ENCODE measurements around the gene PRKCA. TPM values are rescaled to one million over a fixed set of nuclear protein-coding genes. Genes with fewer than 3 reads are reported as not detected.

Gene PRKCA
- total and polyA plus RNA-seq, 9 of the 15 experiments (the other 6 are each of a cell fraction or from before 2014, with no cell fraction given), result 3.2 to 33.0 (median 17.8) TPM

DNA sequence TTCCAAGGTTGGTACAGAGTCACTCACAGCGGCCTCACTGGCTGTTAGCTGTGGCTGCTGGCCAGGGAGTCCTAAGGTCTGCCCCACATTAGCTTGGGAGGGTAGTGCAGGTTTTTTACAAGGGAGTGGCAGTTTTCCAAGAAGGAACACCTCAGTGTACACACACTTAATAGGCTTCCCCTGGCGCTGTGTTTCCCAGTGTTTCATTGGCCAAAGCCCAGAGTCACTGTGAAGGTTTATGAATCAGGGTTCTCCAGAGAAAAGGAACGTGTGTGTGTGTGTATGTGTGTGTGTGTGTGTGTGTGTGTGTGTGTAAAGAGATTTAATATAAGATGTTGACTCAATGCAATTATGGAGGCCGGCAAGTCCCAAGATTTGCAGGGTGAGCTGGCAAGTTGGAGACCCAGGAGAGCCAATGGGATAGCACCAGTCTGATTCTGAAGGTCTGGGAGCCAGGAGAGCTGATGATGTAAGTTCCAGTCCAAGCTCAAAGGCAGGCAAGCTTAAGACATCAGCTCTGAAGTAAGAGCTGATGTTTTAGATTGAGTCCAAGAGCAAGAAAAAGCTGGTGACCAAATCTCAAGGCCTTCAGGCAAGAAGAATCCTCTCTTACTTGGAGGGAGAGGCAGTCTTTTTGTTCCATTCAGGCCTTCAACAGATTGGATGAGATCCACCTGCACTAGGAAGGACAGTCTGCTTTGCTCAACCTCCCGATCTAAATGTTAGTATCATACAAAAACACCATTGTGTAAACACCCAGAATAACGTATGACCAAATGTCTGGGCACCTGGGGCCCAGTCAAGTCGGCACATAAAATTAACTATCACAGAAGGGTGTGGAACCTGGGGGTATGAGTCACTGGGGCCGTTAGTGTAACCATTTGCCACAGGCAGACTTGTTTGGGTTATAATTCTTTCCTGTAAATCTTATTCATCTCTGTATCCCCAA lies 206.8 kb downstream of the PRKCA start (continued):
- TF ChIP-seq, protein P1, sequence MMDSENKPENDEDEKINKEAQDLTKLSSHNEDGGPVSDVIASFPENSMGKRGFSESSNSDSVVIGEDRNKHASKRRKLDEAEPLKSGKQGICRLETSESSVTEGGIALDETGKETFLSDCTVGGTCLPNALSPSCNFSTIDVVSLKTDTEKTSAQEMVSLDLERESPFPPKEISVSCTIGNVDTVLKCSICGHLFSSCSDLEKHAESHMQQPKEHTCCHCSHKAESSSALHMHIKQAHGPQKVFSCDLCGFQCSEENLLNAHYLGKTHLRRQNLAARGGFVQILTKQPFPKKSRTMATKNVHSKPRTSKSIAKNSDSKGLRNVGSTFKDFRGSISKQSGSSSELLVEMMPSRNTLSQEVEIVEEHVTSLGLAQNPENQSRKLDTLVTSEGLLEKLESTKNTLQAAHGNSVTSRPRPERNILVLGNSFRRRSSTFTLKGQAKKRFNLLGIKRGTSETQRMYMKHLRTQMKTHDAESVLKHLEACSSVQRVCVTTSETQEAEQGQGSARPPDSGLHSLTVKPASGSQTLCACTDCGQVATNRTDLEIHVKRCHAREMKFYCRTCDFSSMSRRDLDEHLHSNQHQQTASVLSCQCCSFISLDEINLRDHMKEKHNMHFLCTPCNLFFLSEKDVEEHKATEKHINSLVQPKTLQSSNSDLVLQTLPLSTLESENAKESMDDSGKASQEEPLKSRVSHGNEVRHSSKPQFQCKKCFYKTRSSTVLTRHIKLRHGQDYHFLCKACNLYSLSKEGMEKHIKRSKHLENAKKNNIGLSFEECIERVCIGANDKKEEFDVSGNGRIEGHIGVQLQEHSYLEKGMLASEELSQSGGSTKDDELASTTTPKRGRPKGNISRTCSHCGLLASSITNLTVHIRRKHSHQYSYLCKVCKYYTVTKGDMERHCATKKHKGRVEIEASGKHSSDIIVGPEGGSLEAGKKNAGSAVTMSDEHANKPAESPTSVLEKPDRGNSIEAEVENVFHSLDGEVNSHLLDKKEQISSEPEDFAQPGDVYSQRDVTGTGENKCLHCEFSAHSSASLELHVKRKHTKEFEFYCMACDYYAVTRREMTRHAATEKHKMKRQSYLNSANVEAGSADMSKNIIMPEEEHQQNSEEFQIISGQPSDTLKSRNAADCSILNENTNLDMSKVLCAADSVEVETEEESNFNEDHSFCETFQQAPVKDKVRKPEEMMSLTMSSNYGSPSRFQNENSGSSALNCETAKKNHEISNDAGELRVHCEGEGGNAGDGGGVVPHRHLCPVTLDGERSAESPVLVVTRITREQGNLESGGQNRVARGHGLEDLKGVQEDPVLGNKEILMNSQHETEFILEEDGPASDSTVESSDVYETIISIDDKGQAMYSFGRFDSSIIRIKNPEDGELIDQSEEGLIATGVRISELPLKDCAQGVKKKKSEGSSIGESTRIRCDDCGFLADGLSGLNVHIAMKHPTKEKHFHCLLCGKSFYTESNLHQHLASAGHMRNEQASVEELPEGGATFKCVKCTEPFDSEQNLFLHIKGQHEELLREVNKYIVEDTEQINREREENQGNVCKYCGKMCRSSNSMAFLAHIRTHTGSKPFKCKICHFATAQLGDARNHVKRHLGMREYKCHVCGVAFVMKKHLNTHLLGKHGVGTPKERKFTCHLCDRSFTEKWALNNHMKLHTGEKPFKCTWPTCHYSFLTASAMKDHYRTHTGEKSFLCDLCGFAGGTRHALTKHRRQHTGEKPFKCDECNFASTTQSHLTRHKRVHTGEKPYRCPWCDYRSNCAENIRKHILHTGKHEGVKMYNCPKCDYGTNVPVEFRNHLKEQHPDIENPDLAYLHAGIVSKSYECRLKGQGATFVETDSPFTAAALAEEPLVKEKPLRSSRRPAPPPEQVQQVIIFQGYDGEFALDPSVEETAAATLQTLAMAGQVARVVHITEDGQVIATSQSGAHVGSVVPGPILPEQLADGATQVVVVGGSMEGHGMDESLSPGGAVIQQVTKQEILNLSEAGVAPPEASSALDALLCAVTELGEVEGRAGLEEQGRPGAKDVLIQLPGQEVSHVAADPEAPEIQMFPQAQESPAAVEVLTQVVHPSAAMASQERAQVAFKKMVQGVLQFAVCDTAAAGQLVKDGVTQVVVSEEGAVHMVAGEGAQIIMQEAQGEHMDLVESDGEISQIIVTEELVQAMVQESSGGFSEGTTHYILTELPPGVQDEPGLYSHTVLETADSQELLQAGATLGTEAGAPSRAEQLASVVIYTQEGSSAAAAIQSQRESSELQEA (IDR thresholded peaks at IDR 0.05; ENCODE audit: low read depth), result peak; percentile 61; the same call in 1 of the 2 replicates
- TF ChIP-seq DPF2 (IDR thresholded peaks at IDR 0.05), result peak; percentile 24; the same call in 1 of the 2 replicates
- no peak for TF ChIP-seq SMARCB1 (IDR thresholded peaks at IDR 0.05; ENCODE audit: insufficient read length, low read depth)
- TF ChIP-seq, protein P2, sequence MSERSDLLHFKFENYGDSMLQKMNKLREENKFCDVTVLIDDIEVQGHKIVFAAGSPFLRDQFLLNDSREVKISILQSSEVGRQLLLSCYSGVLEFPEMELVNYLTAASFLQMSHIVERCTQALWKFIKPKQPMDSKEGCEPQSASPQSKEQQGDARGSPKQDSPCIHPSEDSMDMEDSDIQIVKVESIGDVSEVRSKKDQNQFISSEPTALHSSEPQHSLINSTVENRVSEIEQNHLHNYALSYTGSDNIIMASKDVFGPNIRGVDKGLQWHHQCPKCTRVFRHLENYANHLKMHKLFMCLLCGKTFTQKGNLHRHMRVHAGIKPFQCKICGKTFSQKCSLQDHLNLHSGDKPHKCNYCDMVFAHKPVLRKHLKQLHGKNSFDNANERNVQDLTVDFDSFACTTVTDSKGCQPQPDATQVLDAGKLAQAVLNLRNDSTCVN (CRISPR knock-in tag; IDR thresholded peaks at IDR 0.05), result no peak
- TF ChIP-seq, protein P3, sequence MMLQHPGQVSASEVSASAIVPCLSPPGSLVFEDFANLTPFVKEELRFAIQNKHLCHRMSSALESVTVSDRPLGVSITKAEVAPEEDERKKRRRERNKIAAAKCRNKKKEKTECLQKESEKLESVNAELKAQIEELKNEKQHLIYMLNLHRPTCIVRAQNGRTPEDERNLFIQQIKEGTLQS (IDR thresholded peaks at IDR 0.05), result peak; percentile 75
- TF ChIP-seq, protein P3 (CRISPR knock-in tag; conservative IDR thresholded peaks at IDR 0.05), result no peak
- TF ChIP-seq NFRKB (IDR thresholded peaks at IDR 0.05; ENCODE audit: low read depth), result peak; percentile 7; the same call in 1 of the 2 replicates
- TF ChIP-seq CBX5 (IDR thresholded peaks at IDR 0.05; ENCODE audit: borderline replicate concordance, low read depth), result no peak
- TF ChIP-seq, protein P4, sequence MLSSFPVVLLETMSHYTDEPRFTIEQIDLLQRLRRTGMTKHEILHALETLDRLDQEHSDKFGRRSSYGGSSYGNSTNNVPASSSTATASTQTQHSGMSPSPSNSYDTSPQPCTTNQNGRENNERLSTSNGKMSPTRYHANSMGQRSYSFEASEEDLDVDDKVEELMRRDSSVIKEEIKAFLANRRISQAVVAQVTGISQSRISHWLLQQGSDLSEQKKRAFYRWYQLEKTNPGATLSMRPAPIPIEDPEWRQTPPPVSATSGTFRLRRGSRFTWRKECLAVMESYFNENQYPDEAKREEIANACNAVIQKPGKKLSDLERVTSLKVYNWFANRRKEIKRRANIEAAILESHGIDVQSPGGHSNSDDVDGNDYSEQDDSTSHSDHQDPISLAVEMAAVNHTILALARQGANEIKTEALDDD (IDR thresholded peaks at IDR 0.05), result peak; percentile 74
- no peak for TF ChIP-seq ZNF3 (CRISPR knock-in tag; IDR thresholded peaks at IDR 0.05)
- peak; percentile 85 for TF ChIP-seq JUND (IDR thresholded peaks at IDR 0.05; ENCODE audit: borderline replicate concordance, low read depth, low read length)
- TF ChIP-seq JUND (tag; IDR thresholded peaks at IDR 0.05; ENCODE audit: borderline replicate concordance, low read depth, low read length), result peak; percentile 71; the same call in 2 of the 3 replicates
- TF ChIP-seq SAFB2 (IDR thresholded peaks at IDR 0.05; ENCODE audit: borderline replicate concordance, low read depth, low read length, severe bottlenecking), result no peak

Measured in K562 (cell line).